Stimulated activated CD4-positive, alpha-beta T cell treated with anti-CD3 and anti-CD28 coated beads, Interleukin-15, amount 100 ng/mL, for 24 hours (primary cell): ENCODE data around the gene PLCXD1.

Experiments
- DNase-seq: peaks from one replicate; pipeline ENCODE4 v3.0.0-alpha.2; 2020

PLCXD1 gene

GRCh38 chrX:352582-353314, 71.6 kb downstream of the PLCXD1 start:
- no peak for DNase-seq
